Measurements from ENCODE around the gene SPAG6.

The SPAG6 gene

DNA sequence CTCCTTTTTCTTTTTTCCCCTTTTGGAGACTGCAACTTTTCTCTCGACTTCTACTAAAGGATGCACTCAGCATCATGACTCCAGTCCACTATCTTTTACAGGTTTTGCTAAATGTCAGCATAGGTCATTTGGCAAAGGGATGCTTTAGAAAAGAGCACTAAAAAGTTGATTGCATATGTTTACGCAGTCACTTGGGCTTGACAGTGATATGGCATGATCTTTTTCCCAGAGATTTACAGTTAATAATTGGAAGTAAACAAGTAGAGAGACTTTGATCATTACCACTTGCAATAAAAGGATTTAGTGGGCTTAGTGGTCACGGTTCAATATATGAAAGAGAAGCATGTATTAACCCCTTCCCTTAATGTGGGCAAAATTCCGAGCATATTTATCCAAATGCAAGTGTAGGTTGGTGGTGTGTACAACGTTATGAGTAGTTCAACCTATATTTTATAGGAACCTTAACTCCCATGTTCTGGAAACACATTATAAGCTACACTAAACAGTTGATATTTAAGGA lies 22.6 kb upstream of the SPAG6 start:
- no peak for DNase-seq

DNA sequence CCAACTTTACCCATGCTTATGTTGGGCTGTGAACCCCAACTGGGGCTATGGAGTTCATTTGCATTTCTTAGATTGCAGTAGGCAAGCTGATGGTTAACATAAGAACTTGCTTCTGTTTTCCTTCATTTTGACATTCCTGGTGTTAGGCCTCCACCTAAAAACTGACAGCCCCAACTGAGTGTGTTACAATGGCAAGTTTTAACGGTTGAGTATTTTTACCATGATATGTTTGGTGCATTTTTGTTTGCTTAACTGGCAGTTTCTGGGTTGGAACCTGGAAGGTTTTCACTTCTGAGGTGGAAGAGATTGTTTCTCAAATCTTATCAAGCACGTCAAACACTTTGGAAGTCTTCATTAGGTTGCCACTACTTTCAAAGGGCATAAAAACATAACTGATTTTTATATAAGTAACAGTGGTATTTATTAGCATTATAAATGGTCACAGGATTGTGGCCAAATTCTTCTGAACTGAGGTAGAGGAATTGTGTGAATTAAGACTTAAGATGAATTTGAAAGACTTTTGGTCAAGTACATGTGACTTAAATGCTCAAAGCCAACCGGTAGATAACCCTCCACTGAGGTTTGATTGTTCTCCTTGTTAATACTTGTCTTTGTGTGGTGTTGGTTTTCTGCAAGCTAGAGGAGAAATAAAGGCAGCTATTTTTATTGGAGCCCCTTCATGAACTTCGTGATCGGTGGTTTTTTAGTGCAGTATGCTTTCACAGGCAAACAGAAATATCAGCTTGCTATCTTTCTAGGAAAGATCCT lies 21.6 kb upstream of the SPAG6 start:
- no peak for DNase-seq

DNA sequence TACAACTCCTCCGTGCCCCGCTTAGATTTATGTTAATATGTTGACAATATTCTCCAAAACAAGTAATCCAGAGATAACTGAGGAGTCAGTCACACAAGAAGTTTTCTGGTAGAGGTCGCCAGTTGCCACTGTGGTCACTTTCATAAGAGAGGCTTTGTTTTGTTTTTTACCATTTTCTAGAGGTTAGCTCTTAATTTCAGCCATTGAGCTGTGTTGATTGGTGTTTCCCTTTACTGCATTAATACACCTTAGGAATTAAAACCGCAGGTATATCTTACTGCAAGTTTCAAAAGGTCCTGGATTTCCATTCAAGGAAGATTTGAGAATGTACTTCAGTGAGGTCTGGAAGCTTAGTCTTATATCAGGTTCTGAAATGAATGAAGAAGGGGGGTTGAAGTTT lies 20.9 kb upstream of the SPAG6 start:
- no peak for DNase-seq

DNA sequence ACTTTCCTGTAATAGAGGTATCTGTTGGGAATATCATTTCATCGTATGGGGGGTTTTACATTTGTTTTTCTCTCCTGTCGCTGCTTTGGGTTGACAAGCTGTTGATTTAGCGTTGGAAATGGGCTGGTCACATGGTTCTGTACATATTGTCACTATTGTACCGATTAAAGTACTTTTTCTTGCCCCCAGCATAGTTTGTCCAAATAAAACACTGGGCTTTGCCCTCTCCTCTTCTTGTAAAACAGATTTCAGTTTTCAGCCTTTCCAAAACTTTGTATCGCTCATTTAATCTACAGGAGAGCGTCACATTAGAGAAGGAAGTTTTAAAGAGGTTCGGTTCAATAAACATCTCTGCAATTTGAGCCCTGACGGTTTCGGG lies 20.4 kb upstream of the SPAG6 start:
- no peak for DNase-seq

DNA sequence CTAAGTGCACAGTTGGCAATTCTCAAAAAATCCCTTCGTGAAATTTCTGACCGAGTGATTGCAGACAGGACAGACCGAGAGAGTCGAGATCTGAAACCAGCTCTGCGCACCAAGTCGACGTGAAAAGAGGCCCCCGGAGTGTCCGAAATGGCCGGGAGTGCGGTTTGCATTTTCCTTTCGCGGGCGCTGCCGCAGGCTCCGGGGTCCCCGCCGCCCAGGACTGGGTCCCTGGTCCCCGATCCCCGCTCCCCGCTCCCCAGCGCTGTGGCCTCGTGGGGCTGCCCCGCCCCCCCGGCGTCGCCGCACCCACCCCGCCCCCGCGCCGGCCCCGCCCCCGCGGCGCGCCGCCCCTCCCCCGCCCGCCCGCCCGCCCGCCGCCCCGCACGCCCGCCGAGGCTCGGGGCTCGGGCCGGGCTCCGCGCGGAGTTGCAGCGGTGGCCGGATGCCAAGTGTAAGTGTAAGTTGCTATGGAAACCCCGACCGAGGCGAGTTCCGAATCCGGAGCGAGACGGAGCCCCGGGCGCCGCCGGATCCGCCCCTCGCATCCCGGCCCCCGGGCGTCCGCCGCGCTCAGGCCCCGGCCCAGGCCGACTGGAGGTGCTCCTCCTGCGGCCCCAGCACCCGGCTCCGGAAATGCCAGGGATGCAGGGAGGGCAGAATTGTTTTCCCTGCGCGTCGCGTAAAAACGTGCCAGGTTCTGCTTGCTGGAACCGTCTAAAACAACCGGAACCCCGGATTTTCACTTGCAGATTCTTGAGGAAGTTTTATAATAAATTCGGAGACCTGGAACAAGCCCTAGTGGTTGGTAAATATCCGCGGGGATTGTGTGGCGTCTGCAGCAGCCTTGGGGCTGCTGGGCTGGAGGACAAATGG lies 19.8 kb upstream of the SPAG6 start:
- DNase-seq, result no peak

DNA sequence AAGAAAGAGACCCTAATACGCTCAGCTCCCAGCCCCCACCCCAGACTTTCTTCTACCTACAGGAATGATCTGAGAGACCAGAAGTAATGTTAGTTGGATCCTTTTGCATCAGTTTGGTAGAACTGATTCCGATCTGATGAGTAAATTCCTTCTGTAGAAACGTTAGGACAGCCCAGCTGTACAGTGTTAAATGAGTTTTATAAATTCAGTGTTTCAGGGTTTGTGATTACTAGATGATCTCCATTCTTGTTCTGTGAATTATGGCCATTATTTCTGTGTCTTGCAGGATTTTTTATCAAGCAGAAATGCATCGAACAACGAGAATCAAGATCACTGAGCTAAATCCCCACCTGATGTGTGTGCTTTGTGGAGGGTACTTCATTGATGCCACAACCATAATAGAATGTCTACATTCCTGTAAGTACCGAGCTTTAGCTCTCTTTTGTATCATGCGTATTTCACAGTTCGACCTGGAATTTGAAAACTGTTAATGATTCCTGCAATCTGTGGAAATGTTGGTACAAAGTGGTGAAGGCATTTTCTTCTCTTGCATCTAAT lies 19.1 kb upstream of the SPAG6 start:
- DNase-seq, result no peak

DNA sequence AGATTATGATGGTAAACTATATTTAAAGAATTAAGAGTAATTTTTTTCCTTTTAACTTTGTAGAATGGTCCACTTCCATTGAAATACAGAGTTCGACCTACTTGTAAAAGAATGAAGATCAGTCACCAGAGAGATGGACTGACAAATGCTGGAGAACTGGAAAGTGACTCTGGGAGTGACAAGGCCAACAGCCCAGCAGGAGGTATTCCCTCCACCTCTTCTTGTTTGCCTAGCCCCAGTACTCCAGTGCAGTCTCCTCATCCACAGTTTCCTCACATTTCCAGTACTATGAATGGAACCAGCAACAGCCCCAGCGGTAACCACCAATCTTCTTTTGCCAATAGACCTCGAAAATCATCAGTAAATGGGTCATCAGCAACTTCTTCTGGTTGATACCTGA lies 16.1 kb upstream of the SPAG6 start:
- DNase-seq, result no peak

DNA sequence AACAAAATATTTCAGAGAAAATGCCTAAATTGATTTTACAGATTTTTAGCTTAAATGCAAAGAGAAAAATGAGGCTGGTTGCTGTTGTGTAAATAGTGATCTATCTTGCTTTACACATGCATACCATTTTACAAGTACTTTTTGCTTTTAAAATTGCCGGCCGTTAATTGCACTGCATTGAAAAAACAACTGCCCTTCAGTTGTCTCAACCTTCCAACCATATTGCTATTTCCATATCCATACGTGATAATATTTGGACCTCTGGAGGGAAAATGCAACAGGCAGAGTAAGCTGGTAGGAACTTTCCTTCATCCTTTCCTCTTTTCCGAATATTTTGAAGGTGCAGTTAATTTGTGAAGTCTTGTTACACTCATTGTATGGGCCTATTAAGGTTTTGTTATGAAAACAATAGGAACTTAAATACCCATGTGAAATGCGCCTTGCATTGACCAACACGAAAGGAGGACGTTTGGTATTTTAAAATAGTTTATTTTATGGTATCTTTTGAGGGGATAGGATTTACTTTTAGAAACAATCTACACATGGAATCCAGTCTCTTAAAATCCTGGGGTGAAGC lies 13.1 kb upstream of the SPAG6 start:
- no peak for DNase-seq

DNA sequence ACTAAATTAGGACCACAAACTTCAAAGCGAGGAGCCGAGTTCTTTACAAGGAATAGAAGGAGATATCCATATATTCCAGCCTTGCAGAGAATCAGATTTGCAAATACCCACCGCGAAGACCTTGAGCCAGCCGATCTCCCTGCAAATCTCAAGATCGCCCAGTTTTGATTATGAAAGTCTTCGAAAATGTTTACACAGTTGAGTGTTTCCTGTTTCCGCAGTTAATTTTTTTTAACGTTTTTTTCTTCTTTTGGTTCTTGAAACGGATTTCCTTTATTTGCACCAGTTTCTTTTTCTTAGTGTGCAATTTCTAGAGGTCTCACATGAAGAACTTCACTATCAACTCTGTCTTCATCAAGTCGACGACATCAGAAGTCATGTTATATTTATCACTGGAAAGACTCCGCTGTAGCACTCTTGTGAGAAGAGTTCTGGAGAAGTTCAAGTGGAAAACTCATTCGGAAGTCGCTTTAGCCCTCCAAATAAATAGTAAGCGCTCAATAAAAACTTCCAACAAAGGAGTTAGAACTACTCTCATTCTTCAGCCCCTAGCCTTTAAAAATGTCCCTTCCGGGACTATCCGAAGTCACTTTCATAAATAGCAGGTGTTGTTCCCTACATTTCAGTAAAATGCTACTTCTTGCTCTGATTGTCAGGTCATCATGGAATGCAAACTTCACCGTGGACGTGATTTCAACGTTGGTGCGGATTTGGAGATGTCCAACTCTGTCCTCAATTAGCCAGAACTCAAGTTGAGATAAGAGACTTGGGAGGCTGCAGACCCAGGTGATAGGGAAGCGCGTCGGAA lies 11.9 kb upstream of the SPAG6 start:
- DNase-seq, result no peak

DNA sequence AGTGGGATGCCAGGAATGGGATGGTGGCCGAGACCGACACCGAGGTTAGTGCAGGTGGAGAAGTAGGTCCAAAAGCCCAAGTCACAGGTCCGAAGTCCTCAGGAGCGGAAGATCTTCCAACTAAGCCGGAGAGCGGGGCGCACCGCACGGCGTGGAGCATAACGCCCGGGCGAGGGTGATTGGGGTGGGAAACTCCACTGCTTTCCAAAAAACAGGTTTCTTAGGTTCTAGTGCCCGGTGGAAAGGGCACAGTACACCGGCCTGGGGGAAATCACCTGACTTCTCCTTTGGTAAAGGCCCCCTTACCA lies 11.4 kb upstream of the SPAG6 start:
- no peak for DNase-seq

DNA sequence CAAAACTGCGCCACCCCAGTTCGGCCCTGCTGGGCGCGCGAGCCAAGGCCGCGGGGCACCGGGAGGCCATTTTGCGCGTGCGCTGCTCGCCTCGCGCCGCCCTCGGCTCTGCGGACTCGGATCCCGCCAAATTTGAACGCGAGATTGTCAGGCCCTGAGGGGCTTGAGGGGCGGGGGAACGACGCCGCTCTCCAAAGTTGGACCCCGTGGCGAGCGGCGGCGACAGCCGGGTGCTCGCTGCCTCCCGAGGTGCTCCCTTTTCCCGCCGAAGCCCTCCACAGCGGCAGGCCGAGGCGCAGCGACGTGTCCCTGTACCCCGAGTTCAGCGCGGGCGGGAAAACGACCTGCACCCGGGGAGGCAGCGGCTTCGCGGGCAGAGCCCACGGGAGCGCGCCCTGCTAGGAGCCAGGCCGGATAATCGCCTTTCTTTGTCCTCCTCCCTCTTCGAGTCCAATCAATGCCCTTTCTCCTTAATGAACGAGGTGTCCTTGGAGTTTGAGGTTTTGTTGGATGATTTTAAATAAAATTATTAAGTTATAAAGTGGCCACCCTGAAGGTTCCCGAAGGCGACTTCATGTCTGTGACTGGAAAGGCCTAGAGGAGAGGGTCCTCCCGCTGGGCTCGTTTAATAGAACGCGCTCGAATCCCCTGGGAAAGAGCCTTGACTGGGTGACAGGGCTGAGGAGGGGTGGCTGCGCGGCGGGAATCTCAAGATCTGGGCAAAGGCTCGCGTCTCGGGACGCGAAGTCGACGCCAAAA lies 10.7 kb upstream of the SPAG6 start:
- no peak for DNase-seq

DNA sequence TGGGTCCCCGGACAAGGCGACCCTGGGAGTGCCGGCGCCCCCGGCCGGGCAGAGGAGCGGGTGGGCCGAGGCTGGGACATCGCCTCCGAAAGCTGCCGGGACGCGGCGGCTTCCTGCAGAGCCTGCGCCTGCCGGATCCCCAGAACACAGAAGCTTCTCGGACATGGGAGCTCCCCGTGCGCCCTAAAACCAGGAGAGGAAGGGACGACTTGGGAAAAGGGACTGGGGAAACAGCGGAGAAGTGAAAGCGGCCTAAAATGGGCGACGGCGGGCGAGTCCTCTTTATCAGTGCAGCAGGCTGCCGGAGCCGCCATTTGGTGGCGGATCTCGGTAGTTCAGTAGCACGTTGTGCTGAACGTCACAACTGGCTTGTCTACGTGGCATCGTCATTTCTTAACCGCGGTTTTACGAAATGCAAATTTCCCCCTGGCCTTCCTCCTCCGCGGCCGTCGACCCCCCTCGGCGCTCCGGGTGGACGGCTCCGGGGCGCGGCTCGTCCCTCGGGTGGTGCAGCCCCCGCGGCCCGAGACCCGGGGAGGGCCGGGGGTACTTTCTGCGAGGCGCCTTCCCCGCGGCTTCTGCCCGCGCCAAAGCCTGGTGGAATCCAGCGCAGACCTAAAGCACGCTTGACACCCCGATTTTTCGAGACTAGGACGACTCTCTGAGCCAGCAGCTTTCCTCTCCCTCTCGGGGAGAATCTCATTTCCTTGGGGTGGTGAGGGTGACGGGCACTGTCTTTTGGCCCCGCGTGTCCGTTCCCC lies 9.9 kb upstream of the SPAG6 start:
- no peak for DNase-seq

DNA sequence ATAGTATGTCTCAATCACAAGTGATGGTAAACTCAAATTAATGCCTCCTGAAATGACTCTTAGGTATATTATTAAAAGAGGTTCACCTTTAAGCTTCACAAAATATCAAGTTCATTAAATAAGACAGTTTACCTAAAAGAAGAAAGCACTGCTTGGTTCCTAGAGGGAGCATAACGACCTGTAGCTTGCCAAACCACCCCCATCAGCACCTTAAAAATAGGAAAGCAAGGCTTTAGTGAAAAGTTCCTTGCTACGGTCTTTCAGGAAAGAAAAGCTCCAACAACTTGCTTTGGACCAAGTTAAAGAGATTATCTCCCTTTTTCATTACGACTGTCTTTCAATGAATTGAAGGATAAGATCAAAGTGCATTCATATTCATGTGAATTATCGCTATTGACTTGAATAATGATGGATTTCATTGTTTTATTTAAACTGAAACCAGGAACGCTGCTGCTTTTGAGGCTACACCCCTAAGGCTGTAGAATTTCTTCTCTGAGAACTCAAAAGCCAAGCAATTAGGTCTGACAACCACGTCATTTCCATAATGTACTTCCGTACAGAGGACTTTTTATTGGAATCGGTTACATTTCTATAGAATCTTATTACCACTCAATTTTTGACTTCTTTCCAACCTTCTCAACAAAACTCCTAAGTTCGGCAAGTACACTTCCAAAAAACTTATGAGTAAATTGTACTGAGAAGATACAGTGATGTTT lies 7.0 kb upstream of the SPAG6 start:
- DNase-seq, result no peak

DNA sequence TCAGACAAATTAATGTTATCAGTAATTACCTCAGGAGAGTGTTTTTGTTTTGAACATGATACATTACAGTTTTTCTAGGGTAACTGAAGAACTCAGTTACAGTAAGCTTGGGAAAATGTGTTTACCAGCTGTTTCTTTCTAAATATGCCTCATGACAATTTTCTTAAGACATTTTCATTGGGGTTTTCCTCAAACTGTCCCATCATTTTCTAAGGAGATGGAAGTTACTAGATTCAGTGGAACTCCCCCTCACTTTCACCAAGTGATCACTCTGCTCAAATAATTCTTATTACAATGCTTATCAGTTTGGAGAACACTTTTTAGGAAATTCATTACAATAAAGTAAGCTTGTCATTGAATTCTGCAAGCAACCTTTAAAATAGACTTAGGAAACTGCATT lies 6.4 kb upstream of the SPAG6 start:
- no peak for DNase-seq

DNA sequence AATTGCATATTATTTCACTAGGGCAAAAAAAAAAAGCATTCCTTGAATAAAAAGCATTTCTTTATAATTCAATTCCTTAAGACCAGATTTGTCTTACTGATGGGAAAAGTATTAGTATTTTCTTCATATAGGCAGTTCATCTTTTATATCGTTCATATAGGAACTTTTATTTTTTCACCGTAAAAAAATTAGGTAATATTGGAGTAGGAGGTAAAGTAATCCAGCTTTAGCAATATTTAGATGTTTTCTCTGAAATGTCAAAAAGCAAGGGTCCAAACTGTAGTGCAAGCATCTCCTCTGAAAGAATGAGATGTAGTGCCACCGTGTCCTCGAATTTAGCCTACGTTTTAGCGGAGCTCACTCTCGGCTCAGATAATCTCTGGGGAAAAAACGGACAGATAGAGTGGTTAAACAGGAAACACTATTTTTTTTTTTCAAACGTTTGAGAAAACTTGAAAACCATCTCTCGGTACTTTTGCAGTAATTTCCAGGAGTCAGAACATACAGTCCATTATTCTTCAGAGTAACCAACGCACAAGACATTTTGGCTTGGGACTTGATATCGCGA lies 5.5 kb upstream of the SPAG6 start:
- DNase-seq, result no peak

DNA sequence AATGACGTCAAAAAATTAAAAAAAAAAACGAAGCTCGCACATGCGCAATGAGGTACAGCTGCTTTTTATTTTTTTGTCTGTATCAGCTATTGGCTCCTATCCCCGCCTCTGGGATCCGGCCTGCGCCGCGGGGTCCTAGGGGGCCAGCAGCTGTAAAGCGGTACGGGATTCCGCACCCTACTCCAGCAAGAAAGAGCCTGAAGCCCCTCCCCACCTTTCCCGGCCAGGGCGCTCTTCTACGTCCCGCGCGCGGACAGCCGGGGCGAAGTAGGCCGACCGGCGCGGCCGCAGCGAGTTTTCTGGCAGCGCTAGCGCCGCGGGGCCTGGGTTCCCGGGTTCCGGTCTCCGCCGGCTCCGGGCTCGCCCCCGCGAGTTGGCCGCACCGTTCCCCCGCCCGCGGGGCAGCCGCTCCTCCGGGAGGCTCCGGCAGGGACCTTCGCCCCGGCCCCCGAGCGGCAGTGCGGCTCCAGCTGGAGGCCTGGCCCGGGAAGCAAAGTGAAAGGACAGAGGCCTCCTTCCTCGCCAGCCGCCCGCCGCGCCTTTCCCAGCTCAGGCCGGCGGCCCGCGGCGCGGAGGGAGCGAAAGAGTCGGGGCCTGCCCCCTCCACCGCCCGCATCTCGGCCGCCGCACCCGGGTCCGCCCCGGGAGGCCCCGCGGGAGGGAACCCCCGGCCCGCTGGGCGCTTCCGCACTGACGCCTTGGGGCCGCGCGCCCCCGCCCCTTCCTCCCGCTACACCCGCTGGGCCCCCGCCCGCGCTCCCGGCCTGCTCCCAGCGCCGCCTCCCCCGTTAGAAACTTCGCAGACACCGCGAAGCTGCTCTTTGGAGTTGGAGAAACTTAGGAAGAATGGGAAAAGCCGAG lies 4.7 kb upstream of the SPAG6 start:
- DNase-seq, result no peak

DNA sequence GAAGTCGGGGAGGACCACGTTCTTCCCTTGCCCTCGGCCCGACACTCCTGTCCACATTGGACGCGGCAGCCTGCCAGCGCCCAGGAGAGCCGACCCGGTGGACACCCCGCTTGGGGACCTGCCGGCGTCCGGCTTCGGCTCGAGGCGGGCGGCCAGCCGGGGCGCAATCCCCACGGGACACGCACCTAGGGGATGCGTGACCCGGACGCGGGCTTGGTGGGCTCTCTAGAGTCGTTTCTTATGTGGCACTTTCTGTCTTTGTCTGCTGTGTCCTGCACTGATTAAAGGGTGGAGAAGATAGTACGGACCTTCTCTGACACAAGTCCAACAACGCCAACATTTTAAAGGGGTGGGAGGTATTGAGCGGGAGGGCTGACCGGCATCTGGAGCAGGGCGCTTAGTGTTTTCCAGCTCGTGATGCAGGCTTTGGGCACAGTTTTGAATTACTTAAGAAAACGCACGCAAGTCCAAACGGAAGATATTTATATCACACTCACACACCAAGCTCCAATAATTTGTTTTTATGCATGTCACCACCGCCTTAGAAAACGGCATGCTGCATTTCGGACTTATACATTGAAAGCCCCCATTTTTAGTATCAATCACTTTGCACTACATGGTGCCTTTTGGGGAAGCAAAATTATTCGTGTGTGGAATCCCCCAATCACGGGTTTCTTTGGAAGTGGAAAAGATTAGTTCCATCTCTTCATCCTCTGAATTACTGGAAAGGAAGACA lies 3.9 kb upstream of the SPAG6 start:
- DNase-seq, result no peak

DNA sequence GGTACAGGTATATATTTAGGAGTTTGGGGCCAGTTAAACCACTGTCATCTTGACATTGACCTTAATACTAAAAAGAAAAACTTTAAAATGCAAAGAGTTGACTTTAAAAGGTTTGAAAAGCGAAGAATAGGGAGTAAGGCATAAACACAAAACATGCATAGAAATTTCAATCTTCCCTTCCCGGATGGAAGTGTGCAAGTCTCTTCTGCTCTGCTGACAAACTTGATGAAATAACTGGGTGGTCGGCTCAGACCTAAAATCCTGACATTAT lies 3.4 kb upstream of the SPAG6 start:
- no peak for DNase-seq

DNA sequence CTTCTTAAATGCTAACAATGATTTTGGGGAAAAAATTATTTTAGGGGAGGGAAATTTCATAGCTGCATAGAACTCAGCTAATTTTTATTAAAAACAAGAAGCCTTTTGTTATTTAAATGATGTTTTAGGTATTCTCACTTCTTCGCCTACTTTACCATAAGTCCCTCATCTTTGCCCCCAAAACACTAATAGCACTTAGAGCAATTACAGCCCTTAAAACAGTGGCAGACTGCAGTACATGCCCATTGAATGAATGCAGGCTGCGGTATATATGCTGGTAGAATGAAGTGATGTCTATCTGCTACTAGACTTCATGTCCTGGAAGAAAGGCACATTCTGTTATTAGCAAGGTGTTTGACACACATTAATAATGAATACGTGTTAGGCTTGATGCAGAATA lies 2.9 kb upstream of the SPAG6 start:
- DNase-seq, result no peak
